Measurements from ENCODE around the gene LUC7L.
"Not testable (repeated sequence)": the region's sequence is repeated elsewhere in the genome, so short reads cannot be mapped to it uniquely, and the experiment has no call there.

The LUC7L gene

DNA sequence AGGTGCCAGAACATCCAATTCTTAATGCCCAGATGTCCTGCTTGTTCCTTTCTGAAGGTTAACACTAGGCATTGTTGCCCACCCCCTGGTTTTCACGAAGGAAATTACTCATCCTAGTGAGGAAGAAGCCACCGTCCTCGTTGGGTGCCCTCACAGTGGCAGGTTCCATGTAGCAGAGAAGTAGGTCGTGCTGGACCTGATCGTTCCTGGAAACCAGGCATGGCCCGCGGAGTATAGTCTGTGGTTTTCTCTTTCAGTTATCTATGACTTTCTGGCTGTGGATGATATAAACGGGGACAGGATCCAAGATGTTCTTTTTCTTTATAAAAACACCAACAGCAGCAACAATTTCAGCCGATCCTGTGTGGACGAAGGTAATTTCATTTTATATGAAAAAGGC, 30.0 kb upstream of the LUC7L start:
- Histone ChIP-seq H3K27me3 (ENCODE audit: low read depth, low read length) (no peaks in the 10 kb centered on the region), H4K20me1 (ENCODE audit: insufficient read depth, low read length) (no peaks in the 10 kb centered on the region), H3K4me3 (ENCODE audit: low read length) (no peak overlapping the region), H3K27ac (ENCODE audit: low read length) (no peak overlapping the region), H3K9ac (ENCODE audit: low read length) (no peak overlapping the region), H3K4me1 (ENCODE audit: low read length) (peaks cover 20% of the 10 kb centered on the region), H3K79me2 (ENCODE audit: low read length) (no peaks in the 10 kb centered on the region), H3K36me3 (replicated peaks; ENCODE audit: low read depth, low read length) (no peaks in the 10 kb centered on the region), H3K9me3 (ENCODE audit: insufficient read depth, low read length) (no peaks in the 10 kb centered on the region), H3K4me2 (ENCODE audit: low read length) (no peak overlapping the region), H2AFZ (ENCODE audit: low read depth, low read length) (no peak overlapping the region)
- TF ChIP-seq EZH2phosphoT487 (IDR thresholded peaks at IDR 0.05; ENCODE audit: low read depth): no peak
- TF ChIP-seq, protein P1, sequence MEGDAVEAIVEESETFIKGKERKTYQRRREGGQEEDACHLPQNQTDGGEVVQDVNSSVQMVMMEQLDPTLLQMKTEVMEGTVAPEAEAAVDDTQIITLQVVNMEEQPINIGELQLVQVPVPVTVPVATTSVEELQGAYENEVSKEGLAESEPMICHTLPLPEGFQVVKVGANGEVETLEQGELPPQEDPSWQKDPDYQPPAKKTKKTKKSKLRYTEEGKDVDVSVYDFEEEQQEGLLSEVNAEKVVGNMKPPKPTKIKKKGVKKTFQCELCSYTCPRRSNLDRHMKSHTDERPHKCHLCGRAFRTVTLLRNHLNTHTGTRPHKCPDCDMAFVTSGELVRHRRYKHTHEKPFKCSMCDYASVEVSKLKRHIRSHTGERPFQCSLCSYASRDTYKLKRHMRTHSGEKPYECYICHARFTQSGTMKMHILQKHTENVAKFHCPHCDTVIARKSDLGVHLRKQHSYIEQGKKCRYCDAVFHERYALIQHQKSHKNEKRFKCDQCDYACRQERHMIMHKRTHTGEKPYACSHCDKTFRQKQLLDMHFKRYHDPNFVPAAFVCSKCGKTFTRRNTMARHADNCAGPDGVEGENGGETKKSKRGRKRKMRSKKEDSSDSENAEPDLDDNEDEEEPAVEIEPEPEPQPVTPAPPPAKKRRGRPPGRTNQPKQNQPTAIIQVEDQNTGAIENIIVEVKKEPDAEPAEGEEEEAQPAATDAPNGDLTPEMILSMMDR (IDR thresholded peaks at IDR 0.05; ENCODE audit: low read depth, low read length): no peak

GRCh38 chr16:258091-258490, 28.8 kb upstream of the LUC7L start:
- not testable (repeated sequence) for H2AFZ ChIP-seq (ENCODE audit: low read depth, low read length); H3K9ac ChIP-seq (ENCODE audit: low read length); H3K36me3 ChIP-seq (replicated peaks; ENCODE audit: low read depth, low read length); H3K4me3 ChIP-seq (ENCODE audit: low read length); H3K79me2 ChIP-seq (ENCODE audit: low read length); H3K9me3 ChIP-seq (ENCODE audit: insufficient read depth, low read length); H3K27me3 ChIP-seq (ENCODE audit: low read depth, low read length); H3K4me2 ChIP-seq (ENCODE audit: low read length); H3K27ac ChIP-seq (ENCODE audit: low read length); H4K20me1 ChIP-seq (ENCODE audit: insufficient read depth, low read length)
- peaks cover 23% of the 10 kb centered on the region for H3K4me1 ChIP-seq (ENCODE audit: low read length)

- no peak for TF ChIP-seq EZH2phosphoT487 (IDR thresholded peaks at IDR 0.05; ENCODE audit: low read depth)
- TF ChIP-seq, protein P1 (IDR thresholded peaks at IDR 0.05; ENCODE audit: low read depth, low read length): no peak
- Histone ChIP-seq H3K4me2 (ENCODE audit: low read length) (no peak overlapping the region), H3K27me3 (ENCODE audit: low read depth, low read length) (no peaks in the 10 kb centered on the region), H3K9ac (ENCODE audit: low read length) (no peak overlapping the region), H3K4me3 (ENCODE audit: low read length) (no peak overlapping the region), H4K20me1 (ENCODE audit: insufficient read depth, low read length) (no peaks in the 10 kb centered on the region), H3K36me3 (replicated peaks; ENCODE audit: low read depth, low read length) (peaks cover 6% of the 10 kb centered on the region), H3K4me1 (ENCODE audit: low read length) (peaks cover 12% of the 10 kb centered on the region), H3K79me2 (ENCODE audit: low read length) (no peaks in the 10 kb centered on the region), H3K27ac (ENCODE audit: low read length) (no peak overlapping the region), H3K9me3 (ENCODE audit: insufficient read depth, low read length) (no peaks in the 10 kb centered on the region), H2AFZ (ENCODE audit: low read depth, low read length) (no peak overlapping the region)
Observed at GRCh38 chr16:255183-255582, 25.9 kb upstream of the LUC7L start.

DNA sequence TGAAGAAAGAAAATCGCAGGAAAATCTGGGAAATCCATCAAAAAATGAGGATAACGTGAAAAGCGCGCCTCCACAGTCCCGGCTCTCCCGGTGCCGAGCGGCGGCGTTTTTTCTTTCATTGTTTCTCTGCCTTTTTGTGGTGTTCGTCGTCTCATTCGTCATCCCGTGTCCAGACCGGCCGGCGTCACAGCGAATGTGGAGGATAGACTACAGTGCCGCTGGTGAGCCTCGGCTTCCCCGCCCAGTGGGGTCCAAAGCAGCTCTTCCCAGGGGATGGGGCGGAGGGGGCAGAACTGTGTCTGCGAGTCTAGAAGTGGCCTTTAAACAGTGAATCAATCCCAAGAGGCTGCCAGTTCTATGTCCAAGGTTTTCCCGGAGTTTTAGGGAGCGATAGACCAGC, 25.2 kb upstream of the LUC7L start:
- Histone ChIP-seq H2AFZ (ENCODE audit: low read depth, low read length) (no peak overlapping the region), H3K27me3 (ENCODE audit: low read depth, low read length) (no peaks in the 10 kb centered on the region), H3K9ac (ENCODE audit: low read length) (no peak overlapping the region), H3K79me2 (ENCODE audit: low read length) (no peaks in the 10 kb centered on the region), H3K36me3 (replicated peaks; ENCODE audit: low read depth, low read length) (peaks cover 6% of the 10 kb centered on the region), H3K4me1 (ENCODE audit: low read length) (peaks cover 12% of the 10 kb centered on the region), H3K4me3 (ENCODE audit: low read length) (no peak overlapping the region), H4K20me1 (ENCODE audit: insufficient read depth, low read length) (no peaks in the 10 kb centered on the region), H3K27ac (ENCODE audit: low read length) (no peak overlapping the region), H3K9me3 (ENCODE audit: insufficient read depth, low read length) (no peaks in the 10 kb centered on the region), H3K4me2 (ENCODE audit: low read length) (no peak overlapping the region)
- TF ChIP-seq, protein P1 (IDR thresholded peaks at IDR 0.05; ENCODE audit: low read depth, low read length): no peak
- TF ChIP-seq EZH2phosphoT487 (IDR thresholded peaks at IDR 0.05; ENCODE audit: low read depth): no peak

GRCh38 chr16:253833-254232, 24.6 kb upstream of the LUC7L start:
- no peak overlapping the region for H3K9ac ChIP-seq (ENCODE audit: low read length)
- H3K4me1 ChIP-seq (ENCODE audit: low read length): peaks cover 12% of the 10 kb centered on the region
- no peaks in the 10 kb centered on the region for H3K79me2 ChIP-seq (ENCODE audit: low read length)
- peaks cover 6% of the 10 kb centered on the region for H3K36me3 ChIP-seq (replicated peaks; ENCODE audit: low read depth, low read length)
- H3K4me3 ChIP-seq (ENCODE audit: low read length): no peak overlapping the region
- H3K9me3 ChIP-seq (ENCODE audit: insufficient read depth, low read length): no peaks in the 10 kb centered on the region
- TF ChIP-seq, protein P1 (IDR thresholded peaks at IDR 0.05; ENCODE audit: low read depth, low read length): no peak
- TF ChIP-seq EZH2phosphoT487 (IDR thresholded peaks at IDR 0.05; ENCODE audit: low read depth): no peak
- H4K20me1 ChIP-seq (ENCODE audit: insufficient read depth, low read length): no peaks in the 10 kb centered on the region
- no peaks in the 10 kb centered on the region for H3K27me3 ChIP-seq (ENCODE audit: low read depth, low read length)
- H2AFZ ChIP-seq (ENCODE audit: low read depth, low read length): no peak overlapping the region
- H3K4me2 ChIP-seq (ENCODE audit: low read length): no peak overlapping the region
- H3K27ac ChIP-seq (ENCODE audit: low read length): no peak overlapping the region
